ENCODE measurements around the gene C19orf25.

The C19orf25 gene

DNA sequence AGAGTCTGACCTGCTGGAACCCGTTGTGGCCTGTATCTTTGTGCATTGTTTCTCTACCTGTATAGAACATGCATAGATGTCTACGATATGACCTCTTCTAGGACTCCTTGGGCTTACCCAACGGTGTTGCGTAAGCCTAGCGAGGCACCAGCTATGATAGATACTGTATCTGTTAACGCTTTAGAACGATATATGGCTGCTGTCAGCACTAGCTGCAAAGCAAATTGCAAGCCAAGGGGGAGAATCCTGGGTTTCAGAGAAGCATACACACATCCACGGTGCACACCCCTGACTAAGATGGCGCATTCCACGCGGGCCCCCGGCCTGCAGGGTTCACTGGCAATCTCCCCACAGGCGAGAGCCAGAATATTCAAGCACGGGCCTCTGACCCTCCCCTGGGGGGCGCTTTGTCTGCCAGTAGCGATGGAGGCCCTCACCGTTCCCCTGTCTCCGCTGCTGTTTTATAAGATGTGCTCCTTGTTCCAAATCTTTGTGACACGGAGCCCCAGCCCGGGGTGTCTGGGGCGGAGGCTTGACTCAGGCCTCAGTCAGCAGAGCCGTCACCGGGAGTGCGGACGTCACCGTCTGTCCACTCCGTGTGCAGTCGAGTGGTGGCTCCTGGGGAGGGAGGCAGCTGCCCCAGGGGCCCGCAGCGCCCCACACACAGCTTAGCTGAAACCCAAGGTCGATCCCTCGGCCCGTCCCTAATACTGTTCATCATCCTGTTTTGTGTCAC lies 53.7 kb downstream of the C19orf25 start:
- no peak overlapping the region for H2AFZ ChIP-seq (ENCODE audit: low read length, unreplicated experiment)
- H3K27ac ChIP-seq (ENCODE audit: low read depth, low read length): no peak overlapping the region
- H3K4me1 ChIP-seq (ENCODE audit: control insufficient read depth, insufficient read depth, low read length, unreplicated experiment): no peaks in the 10 kb centered on the region
- H3K79me2 ChIP-seq (ENCODE audit: control insufficient read depth, insufficient read depth, low read length, unreplicated experiment): peaks cover 18% of the 10 kb centered on the region
- peaks cover 3% of the 10 kb centered on the region; the same call in 1 of the 2 replicates for H3K36me3 ChIP-seq (ENCODE audit: insufficient read depth, low read length)
- H3K4me3 ChIP-seq (ENCODE audit: low read depth, low read length): no peak overlapping the region
- H3K27me3 ChIP-seq (ENCODE audit: insufficient read depth, low read length): no peaks in the 10 kb centered on the region

DNA sequence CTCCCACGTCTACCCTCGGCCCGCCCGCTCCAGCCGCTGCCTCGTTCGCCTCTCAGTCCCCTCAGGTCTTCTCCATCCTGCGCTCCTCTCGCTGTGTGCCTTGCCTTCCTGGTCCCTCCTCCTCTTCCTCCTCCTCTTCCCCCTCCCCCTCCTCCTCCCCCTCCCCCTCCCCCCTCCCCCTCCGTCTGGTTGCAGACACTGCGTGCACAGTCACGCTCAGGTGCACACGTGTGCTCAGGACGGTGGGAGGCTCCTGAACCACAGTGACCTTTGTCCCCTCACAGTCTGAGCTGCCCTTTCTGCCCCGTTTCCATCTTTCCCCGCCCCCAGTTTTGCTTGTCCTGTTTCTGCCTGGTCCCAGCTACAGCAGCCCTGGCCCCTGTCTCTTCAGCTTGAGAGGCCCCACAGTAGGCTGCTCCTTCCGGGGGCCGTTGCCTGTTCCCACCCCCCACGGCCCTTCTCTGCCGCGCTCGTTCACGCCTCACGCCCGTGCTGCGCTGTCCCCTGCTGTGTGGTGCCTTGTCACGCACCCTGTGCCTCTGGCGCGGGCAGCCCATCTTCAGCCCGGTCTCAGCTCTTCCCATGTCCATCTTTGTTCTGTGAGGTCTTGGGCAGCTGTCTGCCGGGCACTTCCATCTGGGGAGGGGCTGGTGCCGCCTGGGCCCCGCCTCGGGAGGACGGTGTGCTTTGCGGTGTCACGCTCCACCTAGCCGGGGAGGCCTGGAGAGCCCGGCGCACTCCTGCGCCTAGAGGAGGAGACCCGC lies 54.6 kb downstream of the C19orf25 start:
- Histone ChIP-seq H3K4me1 (ENCODE audit: control insufficient read depth, insufficient read depth, low read length, unreplicated experiment) (no peaks in the 10 kb centered on the region), H2AFZ (ENCODE audit: low read length, unreplicated experiment) (no peak overlapping the region), H3K27me3 (ENCODE audit: insufficient read depth, low read length) (no peaks in the 10 kb centered on the region), H3K79me2 (ENCODE audit: control insufficient read depth, insufficient read depth, low read length, unreplicated experiment) (peaks cover 22% of the 10 kb centered on the region), H3K36me3 (ENCODE audit: insufficient read depth, low read length) (peaks cover 3% of the 10 kb centered on the region; the same call in 1 of the 2 replicates), H3K4me3 (ENCODE audit: low read depth, low read length) (no peak overlapping the region), H3K27ac (ENCODE audit: low read depth, low read length) (no peak overlapping the region)

DNA sequence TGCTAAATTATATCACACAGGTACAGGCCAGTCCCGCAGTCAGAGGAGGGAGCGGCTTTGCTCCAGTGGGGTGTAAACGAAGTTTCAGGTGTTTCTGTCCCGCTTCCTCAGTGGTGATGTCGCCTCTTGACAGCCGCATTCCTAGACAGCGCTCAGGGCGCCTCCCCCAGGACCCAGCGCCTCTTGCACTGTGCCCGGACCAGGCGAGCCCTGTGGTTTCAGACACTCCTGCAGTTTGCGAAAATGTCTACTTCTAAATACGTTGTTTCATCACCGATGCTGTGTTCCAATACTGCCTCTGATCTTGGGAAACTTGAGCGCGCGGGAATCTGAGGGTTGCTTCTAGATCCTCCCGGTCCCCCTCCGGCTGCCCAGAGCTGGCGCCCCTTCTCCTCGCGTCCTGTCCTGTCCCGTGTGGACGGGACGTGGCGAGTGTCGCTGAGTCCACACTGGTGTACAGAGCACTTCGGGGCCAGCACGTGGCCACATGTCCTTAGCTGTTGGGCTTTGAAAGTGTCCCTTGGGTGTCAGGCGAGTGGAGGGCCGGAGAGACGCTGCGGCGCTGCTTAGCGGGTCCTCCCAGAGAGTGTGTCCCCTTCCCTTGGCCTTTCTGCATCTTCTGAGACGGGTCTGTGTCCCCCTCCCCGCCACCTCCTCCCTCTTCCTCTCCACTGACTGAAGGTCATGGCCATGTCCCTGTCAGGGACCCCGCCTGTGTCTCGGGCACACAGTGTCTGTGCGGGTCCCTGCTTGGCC lies 55.4 kb downstream of the C19orf25 start:
- H3K4me1 ChIP-seq (ENCODE audit: control insufficient read depth, insufficient read depth, low read length, unreplicated experiment): no peaks in the 10 kb centered on the region
- H3K27me3 ChIP-seq (ENCODE audit: insufficient read depth, low read length): no peaks in the 10 kb centered on the region
- peaks cover 3% of the 10 kb centered on the region; the same call in 1 of the 2 replicates for H3K36me3 ChIP-seq (ENCODE audit: insufficient read depth, low read length)
- H3K79me2 ChIP-seq (ENCODE audit: control insufficient read depth, insufficient read depth, low read length, unreplicated experiment): peaks cover 29% of the 10 kb centered on the region
- H3K4me3 ChIP-seq (ENCODE audit: low read depth, low read length): no peak overlapping the region
- H2AFZ ChIP-seq (ENCODE audit: low read length, unreplicated experiment): no peak overlapping the region
- no peak overlapping the region for H3K27ac ChIP-seq (ENCODE audit: low read depth, low read length)
